ENCODE measurements around the gene EIF4G3.

GRCh38 chr1:20847611-20848080, 329.1 kb downstream of the EIF4G3 start:
- no peak for TF ChIP-seq ZNF274 (IDR thresholded peaks at IDR 0.05; ENCODE audit: borderline replicate concordance, low read depth, low read length)
- TF ChIP-seq FOXK2 (conservative IDR thresholded peaks at IDR 0.05 in 1 of 2, IDR thresholded peaks at IDR 0.05 in 1 of 2; ENCODE audit: low read depth in 2 of 2) = no peak
- TF ChIP-seq CTCF (IDR thresholded peaks at IDR 0.05 in 2 of 3, conservative IDR thresholded peaks at IDR 0.05 in 1 of 3; ENCODE audit: insufficient read depth in 2 of 3, low read depth in 1 of 3, low read length in 3 of 3) = no peak
- no peak for TF ChIP-seq SIN3A (IDR thresholded peaks at IDR 0.05; ENCODE audit: borderline replicate concordance in 2 of 2, control insufficient read depth in 1 of 2, low read depth in 2 of 2, low read length in 2 of 2)
- TF ChIP-seq PTRF (tag; IDR thresholded peaks at IDR 0.05) = no peak
- no peak for TF ChIP-seq SAP30 (IDR thresholded peaks at IDR 0.05; ENCODE audit: borderline replicate concordance, insufficient read depth, low read depth, low read length, poor library complexity, severe bottlenecking)
- no peak for TF ChIP-seq RB1 (IDR thresholded peaks at IDR 0.05; ENCODE audit: low read depth)
- no peak for TF ChIP-seq RCOR1 (IDR thresholded peaks at IDR 0.05; ENCODE audit: borderline replicate concordance in 1 of 2, low read depth in 2 of 2, low read length in 2 of 2)
- TF ChIP-seq NR3C1 (CRISPR knock-in tag; IDR thresholded peaks at IDR 0.05) = no peak
- no peak for TF ChIP-seq NR1H2 (CRISPR knock-in tag; IDR thresholded peaks at IDR 0.05)
- TF ChIP-seq ZKSCAN8 (CRISPR knock-in tag; IDR thresholded peaks at IDR 0.05) = no peak
- no peak for TF ChIP-seq TAF1 (IDR thresholded peaks at IDR 0.05; ENCODE audit: control insufficient read depth, extremely low read depth, insufficient read depth, low read length, severe bottlenecking)
- no peak for TF ChIP-seq ZNF197 (CRISPR knock-in tag; IDR thresholded peaks at IDR 0.05; ENCODE audit: low read depth)

Measured in K562 (cell line).